Activated CD8-positive, alpha-beta T cell treated with anti-CD3 and anti-CD28 coated beads for 36 hours (primary cell): ENCODE measurements around the gene HSPA9. TPM values are rescaled to one million over a fixed set of nuclear protein-coding genes. Genes with fewer than 3 reads are reported as not detected.
A peak's percentile ranks its signal among the peaks of the same experiment; 100 is the strongest.
"Not testable (repeated sequence)": the region's sequence is repeated elsewhere in the genome, so short reads cannot be mapped to it uniquely, and the experiment has no call there.

ENCODE experiments used
- ATAC-seq: fragments of 200-7000 bp; cut with Tn5 transposase; one replicate; pipeline ENCODE4 v1.10.0; 2021; ENCODE audit warnings: mild to moderate bottlenecking, moderate library complexity
- CTCF ChIA-PET: fragments of 350-600 bp; sonication (Branson Sonifier 250); formaldehyde crosslinking; loops from one replicate; lab custom pipeline; 2021; ENCODE audit warnings: antibody characterized with exemption; lab: Charles Lee
- POLR2A ChIA-PET: fragments of 350-600 bp; sonication (Branson Sonifier 250); formaldehyde crosslinking; loops from one replicate; lab custom pipeline; 2021; ENCODE audit warnings: antibody characterized with exemption; lab: Charles Lee
- DNase-seq: peaks from one replicate; pipeline ENCODE4 v3.0.0-alpha.2; 2020
- H3K27ac Mint-ChIP-seq: one replicate; pipeline ENCODE4 v1.8.0; 2021; ENCODE audit warnings: mild to moderate bottlenecking, mixed read lengths
- H3K27me3 Mint-ChIP-seq: one replicate; pipeline ENCODE4 v1.8.0; 2021; ENCODE audit warnings: mixed read lengths
- H3K36me3 Mint-ChIP-seq: one replicate; pipeline ENCODE4 v1.8.0; 2021; ENCODE audit warnings: low read depth, mixed read lengths
- H3K4me1 Mint-ChIP-seq: one replicate; pipeline ENCODE4 v1.8.0; 2021; ENCODE audit warnings: low read depth, mixed read lengths
- H3K4me3 Mint-ChIP-seq: one replicate; pipeline ENCODE4 v1.8.0; 2021; ENCODE audit warnings: mild to moderate bottlenecking, moderate library complexity, mixed read lengths
- H3K9me3 Mint-ChIP-seq: one replicate; pipeline ENCODE4 v1.8.0; 2021; ENCODE audit warnings: mixed read lengths
- intact Hi-C: fragments of 100-400 bp; cut with micrococcal nuclease; formaldehyde crosslinking; loops from one replicate; pipeline ENCODE4 v1.10.0; 2022
- total RNA-seq, 2 experiments: library from RNA; stranded (reverse); gene quantifications; one replicate each; pipeline ENCODE4 v1.2.3, GENCODE V29; 2021
- TF ChIP-seq, protein P1 (sequence below): fragments of 200-600 bp; IDR thresholded peaks from one replicate; pipeline ENCODE4 v1.8.0; 2022; ENCODE audit warnings: antibody characterized with exemption, mild to moderate bottlenecking

The HSPA9 gene
- total RNA-seq, 2 experiments from 2014 or later: 426 to 442 TPM

DNA sequence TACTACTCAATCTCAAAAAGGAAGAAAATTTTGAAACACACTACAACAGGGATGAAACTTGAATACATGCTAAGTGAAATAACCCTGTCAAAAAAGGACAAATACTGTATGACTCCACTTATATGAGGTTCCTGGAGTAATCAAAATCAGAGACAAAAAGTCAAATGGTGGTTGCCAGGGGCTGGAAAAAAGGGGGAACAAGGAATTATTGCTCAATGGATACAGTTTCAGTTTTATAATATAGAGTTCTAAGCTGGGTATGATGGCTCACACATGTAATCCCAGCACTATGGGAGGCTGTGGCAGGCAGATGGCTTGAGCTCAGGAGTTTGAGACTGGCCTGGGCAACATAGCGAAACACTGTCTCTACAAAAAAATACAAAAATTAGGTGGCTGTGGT lies 61.2 kb downstream of the HSPA9 start:
- ATAC-seq (no peak), DNase-seq (no peak)
- TF ChIP-seq, protein P1, sequence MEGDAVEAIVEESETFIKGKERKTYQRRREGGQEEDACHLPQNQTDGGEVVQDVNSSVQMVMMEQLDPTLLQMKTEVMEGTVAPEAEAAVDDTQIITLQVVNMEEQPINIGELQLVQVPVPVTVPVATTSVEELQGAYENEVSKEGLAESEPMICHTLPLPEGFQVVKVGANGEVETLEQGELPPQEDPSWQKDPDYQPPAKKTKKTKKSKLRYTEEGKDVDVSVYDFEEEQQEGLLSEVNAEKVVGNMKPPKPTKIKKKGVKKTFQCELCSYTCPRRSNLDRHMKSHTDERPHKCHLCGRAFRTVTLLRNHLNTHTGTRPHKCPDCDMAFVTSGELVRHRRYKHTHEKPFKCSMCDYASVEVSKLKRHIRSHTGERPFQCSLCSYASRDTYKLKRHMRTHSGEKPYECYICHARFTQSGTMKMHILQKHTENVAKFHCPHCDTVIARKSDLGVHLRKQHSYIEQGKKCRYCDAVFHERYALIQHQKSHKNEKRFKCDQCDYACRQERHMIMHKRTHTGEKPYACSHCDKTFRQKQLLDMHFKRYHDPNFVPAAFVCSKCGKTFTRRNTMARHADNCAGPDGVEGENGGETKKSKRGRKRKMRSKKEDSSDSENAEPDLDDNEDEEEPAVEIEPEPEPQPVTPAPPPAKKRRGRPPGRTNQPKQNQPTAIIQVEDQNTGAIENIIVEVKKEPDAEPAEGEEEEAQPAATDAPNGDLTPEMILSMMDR: no peak
- H3K4me1 Mint-ChIP-seq: peaks cover 7% of the 10 kb centered on the region
- no peaks in the 10 kb centered on the region for H3K9me3 Mint-ChIP-seq
- ChIA-PET CTCF (interaction anchor here (0.7 kb wide), 1 partner anchor 321 kb away, joined by 4 read pairs; no protein-coding TSS in a partner anchor), POLR2A (interaction anchor here (0.6 to 1.7 kb wide), 4 partner anchors 13 to 58 kb away, joined by 3 to 5 read pairs (median 3); partner anchors contain the start of gene ETF1)
- no peaks in the 10 kb centered on the region for H3K27me3 Mint-ChIP-seq
- H3K36me3 Mint-ChIP-seq: peaks cover 62% of the 10 kb centered on the region
- no peak overlapping the region for H3K4me3 Mint-ChIP-seq
- intact Hi-C loops: no loop called here
- H3K27ac Mint-ChIP-seq: no peak overlapping the region

DNA sequence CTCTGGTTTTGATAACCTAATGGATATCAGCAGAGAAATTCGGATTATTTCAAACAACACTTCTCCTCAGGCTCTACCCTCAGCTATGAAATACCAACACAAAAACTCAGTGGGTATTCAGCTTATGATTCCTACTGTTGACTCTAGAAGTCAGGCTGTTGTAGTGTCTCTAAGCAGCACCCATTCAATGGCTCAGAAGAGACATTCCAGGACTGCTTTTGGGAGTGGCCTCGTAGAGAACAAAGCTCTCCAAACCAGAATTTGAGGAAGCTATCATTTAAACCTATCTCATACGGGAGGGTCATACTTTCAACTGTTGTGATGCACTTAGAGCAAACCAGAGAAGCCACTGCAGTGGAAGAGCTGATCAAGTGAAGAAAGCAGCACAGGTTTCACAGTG lies 66.2 kb downstream of the HSPA9 start:
- no peaks in the 10 kb centered on the region for H3K4me1 Mint-ChIP-seq
- DNase-seq (no peak), ATAC-seq (no peak)
- ChIA-PET POLR2A (interaction anchor here (0.6 to 1.2 kb wide), 3 partner anchors 23 to 195 kb away, joined by 3 read pairs; no protein-coding TSS in a partner anchor), CTCF (interaction anchor here (0.9 to 1.2 kb wide), 2 partner anchors 59 kb away, joined by 3 to 4 read pairs; no protein-coding TSS in a partner anchor)
- peaks cover 46% of the 10 kb centered on the region for H3K36me3 Mint-ChIP-seq
- no peak overlapping the region for H3K27ac Mint-ChIP-seq
- intact Hi-C loops: no loop called here
- TF ChIP-seq, protein P1: no peak
- no peaks in the 10 kb centered on the region for H3K9me3 Mint-ChIP-seq
- no peaks in the 10 kb centered on the region for H3K27me3 Mint-ChIP-seq
- H3K4me3 Mint-ChIP-seq: no peak overlapping the region

DNA sequence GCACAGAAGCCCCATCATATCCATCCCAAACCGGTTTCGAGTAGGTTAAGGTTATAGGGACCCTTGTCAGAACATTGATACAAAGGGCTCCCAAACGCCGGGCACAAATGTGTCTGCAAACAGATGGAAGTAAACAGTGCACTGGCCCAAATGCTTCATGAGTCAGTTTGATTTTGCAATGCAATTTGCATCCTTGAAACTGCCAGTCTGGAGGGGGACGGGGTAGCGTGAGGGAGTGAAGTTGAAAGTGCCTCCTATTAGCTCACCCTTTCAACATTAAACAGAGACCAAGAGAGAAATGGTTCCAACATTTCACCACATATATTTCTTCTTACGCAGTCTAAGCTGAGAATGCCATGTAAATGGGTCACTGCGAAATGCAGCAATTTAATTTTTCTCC lies 67.7 kb downstream of the HSPA9 start:
- DNase-seq, intact Hi-C loops, POLR2A ChIA-PET, ATAC-seq, H3K27me3 Mint-ChIP-seq, H3K4me3 Mint-ChIP-seq, H3K9me3 Mint-ChIP-seq, H3K4me1 Mint-ChIP-seq: not testable (repeated sequence)
- H3K36me3 Mint-ChIP-seq: peaks cover 34% of the 10 kb centered on the region
- H3K27ac Mint-ChIP-seq: peak overlapping the region; percentile 59
- CTCF ChIA-PET: interaction anchor here (0.9 kb wide), 1 partner anchor 59 kb away, joined by 3 read pairs; no protein-coding TSS in a partner anchor

DNA sequence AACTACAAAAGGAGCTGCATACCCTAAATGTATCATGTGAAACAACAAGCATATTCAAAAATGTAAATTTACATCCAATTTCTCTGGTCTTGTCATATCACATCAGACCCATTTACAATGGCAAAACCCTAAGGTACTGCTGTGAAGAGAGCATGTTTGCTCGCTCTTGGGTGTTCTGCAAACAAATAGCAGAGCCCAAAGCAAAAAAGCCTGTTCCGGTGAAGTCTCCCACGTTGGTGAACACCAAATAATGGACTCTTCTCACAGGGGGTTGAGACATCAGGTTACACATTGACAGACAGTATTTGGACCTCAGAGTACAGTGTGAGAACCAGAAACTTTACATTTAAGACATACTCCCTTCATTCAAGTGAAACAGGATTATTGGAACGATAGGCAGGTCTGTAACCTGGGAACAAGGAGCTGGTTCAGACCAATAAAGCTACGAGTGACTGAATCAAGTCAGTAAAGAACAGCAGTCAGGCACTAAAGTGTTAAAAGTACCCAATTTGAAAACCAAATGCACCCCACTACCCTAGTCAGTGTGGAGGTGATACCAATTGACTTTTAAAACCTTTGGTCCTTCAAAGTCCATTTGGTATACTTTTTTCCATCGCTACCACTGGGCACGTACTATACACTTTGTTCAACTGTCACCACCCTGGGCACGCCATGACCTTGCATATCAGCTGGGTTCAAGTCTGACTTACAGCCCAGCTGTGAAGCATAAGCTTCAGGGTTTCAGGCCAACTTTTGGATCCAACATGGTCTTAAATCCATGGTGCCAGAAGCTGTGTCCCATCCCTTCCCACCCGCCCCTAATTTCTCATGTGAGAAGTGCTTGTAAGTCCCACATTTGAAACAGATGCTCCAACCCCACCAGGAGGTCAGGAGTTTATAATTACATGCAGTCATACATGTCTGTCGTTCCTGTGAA lies 68.6 kb downstream of the HSPA9 start:
- POLR2A ChIA-PET: no interaction called here
- DNase-seq (no peak), ATAC-seq (no peak)
- TF ChIP-seq, protein P1: no peak
- Mint-ChIP-seq H3K4me1 (peaks cover 2% of the 10 kb centered on the region), H3K27ac (no peak overlapping the region), H3K9me3 (no peaks in the 10 kb centered on the region), H3K27me3 (no peaks in the 10 kb centered on the region), H3K4me3 (no peak overlapping the region), H3K36me3 (peaks cover 29% of the 10 kb centered on the region)
- intact Hi-C loops: no loop called here
- CTCF ChIA-PET: interaction anchor here (0.9 to 5.6 kb wide), 2 partner anchors 57 to 58 kb away, joined by 3 to 85 read pairs; no protein-coding TSS in a partner anchor

DNA sequence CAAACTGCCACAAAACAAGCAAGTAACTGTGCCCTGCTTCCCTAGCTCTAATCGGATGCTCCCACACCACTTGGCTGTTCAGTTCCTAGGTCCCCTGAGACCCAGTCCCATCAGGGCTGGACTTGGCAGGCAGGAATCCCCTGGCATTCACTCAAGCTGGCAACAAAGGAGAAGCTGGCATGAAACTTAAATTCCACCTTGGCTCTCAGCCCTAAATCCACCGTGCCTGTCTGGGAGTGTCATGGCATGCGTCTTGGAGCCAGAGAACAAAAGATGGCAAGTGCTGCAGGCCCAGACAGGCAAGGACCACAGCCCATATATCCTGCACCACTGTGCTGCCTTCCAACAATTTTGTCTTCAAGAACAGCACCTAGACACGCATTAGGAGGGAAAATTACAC lies 70.4 kb downstream of the HSPA9 start:
- no peaks in the 10 kb centered on the region for H3K27me3 Mint-ChIP-seq
- ChIA-PET CTCF (interaction anchor here (0.7 to 5.6 kb wide), 16 partner anchors 8 to 153 kb away, joined by 3 to 85 read pairs (median 6); partner anchors contain the start of genes EGR1, KDM3B and REEP2), POLR2A (interaction anchor here (0.7 to 1.7 kb wide), 6 partner anchors 12 to 228 kb away, joined by 3 to 7 read pairs (median 3); no protein-coding TSS in a partner anchor)
- intact Hi-C loops: loop anchor here (5.0 kb wide), 1 partner anchor 37 kb away; the partner anchor contains the start of gene EGR1
- no peak overlapping the region for H3K27ac Mint-ChIP-seq
- TF ChIP-seq, protein P1: no peak
- ATAC-seq: no peak
- DNase-seq: no peak
- peaks cover 2% of the 10 kb centered on the region for H3K4me1 Mint-ChIP-seq
- H3K36me3 Mint-ChIP-seq: peaks cover 20% of the 10 kb centered on the region
- H3K9me3 Mint-ChIP-seq: no peaks in the 10 kb centered on the region
- H3K4me3 Mint-ChIP-seq: no peak overlapping the region

Other genes starting within 250 kb of the HSPA9 start
- gene CDC25C, start 243.6 kb downstream of the HSPA9 start, total RNA-seq: 10 to 100 TPM; 12.2 to 14.6 TPM
- 10 to 100 TPM; 25.8 to 29.1 TPM for gene FAM53C, start 237.1 kb downstream of the HSPA9 start, total RNA-seq
- gene KDM3B, start 222.7 kb downstream of the HSPA9 start, total RNA-seq: 10 to 100 TPM; 41.6 to 41.9 TPM
- 1 to 10 TPM; 2.9 to 3.1 TPM for gene REEP2, start 136.3 kb downstream of the HSPA9 start, total RNA-seq
- 10 to 100 TPM; 46.0 to 46.4 TPM for gene EGR1, start 109.9 kb downstream of the HSPA9 start, total RNA-seq
- gene ETF1, start 32.2 kb downstream of the HSPA9 start, total RNA-seq: 100 to 1,000 TPM; 154 to 161 TPM
- gene CTNNA1, start 178.0 kb upstream of the HSPA9 start, total RNA-seq: 10 to 100 TPM; 77.3 to 85.6 TPM